Tibial nerve (tissue), 4 donors: ENCODE results near the gene MYPN. TPM values are rescaled to one million over a fixed set of nuclear protein-coding genes. Genes with fewer than 3 reads are reported as not detected.

Experiments
- DNase-seq, 2 donors: peaks; one replicate each; pipeline ENCODE4 v3.0.0-alpha.2; 2019; ENCODE audit warnings: low spot score in 2 of 2
- H3K27ac ChIP-seq, 4 donors: fragments of 200-600 bp; sonication (generic) in 3 of 4; one replicate each; pipeline ENCODE4 v1.5.1; 2017 to 2019; ENCODE audit warnings: mild to moderate bottlenecking in 1 of 4
- H3K27me3 ChIP-seq, 2 donors: fragments of 200-600 bp; sonication (generic) in 1 of 2; one replicate each; pipeline versions ENCODE4 v1.5.1 to v1.6.0; 2017 to 2019
- H3K36me3 ChIP-seq, 3 donors: fragments of 200-600 bp; sonication (generic); one replicate each; pipeline ENCODE4 v1.5.1; 2018 to 2019
- H3K4me1 ChIP-seq, 4 donors: fragments of 200-600 bp; sonication (generic) in 3 of 4; one replicate each; pipeline ENCODE4 v1.5.1; 2017 to 2019
- H3K4me3 ChIP-seq, 4 donors: fragments of 200-600 bp; sonication (generic) in 3 of 4; one replicate each; pipeline ENCODE4 v1.5.1; 2017 to 2019; ENCODE audit warnings: mild to moderate bottlenecking in 1 of 4, moderate library complexity in 1 of 4
- H3K9me3 ChIP-seq, 4 donors: fragments of 200-600 bp; sonication (generic) in 3 of 4; one replicate each; pipeline ENCODE4 v1.5.1; 2017 to 2019
- CTCF ChIP-seq, 5 experiments: fragments of 200-600 bp in 3 of 5; fragments of 450-650 bp in 2 of 5; sonication (generic) in 3 of 5; IDR thresholded peaks; one replicate each; pipeline ENCODE4 v1.5.1; 2016 to 2019; ENCODE audit warnings: antibody characterized with exemption in 5 of 5, mild to moderate bottlenecking in 3 of 5, moderate library complexity in 2 of 5
- EP300 ChIP-seq, 2 donors: sonication (generic); formaldehyde crosslinking; IDR thresholded peaks; one replicate each; pipeline ENCODE4 v1.6.1; 2017; ENCODE audit warnings: antibody characterized with exemption in 2 of 2, mild to moderate bottlenecking in 1 of 2
- POLR2A ChIP-seq, 2 donors: fragments of 450-650 bp; IDR thresholded peaks; one replicate each; pipeline ENCODE4 v1.6.1; 2017; ENCODE audit warnings: antibody characterized with exemption in 2 of 2, mild to moderate bottlenecking in 2 of 2, moderate library complexity in 2 of 2
- WGBS, 2 donors: methylation state at CpG; one replicate each; pipeline ENCODE4 v1.1.5; 2018; 5-methylcytosine and 5-hydroxymethylcytosine counted together
- total RNA-seq, 4 donors: library from RNA; depleted of rRNA; stranded (reverse); fragments of >200 nt; gene quantifications; one replicate each; pipeline ENCODE4 v1.1.0, GENCODE V29; 2016

The MYPN gene
- total RNA-seq, 4 donors from 2014 or later, result not detected

- Histone ChIP-seq H3K27ac (no peak overlapping the region), H3K4me1 (peaks cover 0 to 13% (median 4%) of the 10 kb centered on the region in 4 donors), H3K27me3 (no peaks in the 10 kb centered on the region), H3K9me3 (no peaks in the 10 kb centered on the region), H3K36me3 (no peaks in the 10 kb centered on the region), H3K4me3 (no peak overlapping the region)
- TF ChIP-seq POLR2A (IDR thresholded peaks at IDR 0.05), result no peak
- no peak for TF ChIP-seq CTCF (IDR thresholded peaks at IDR 0.05)
- TF ChIP-seq EP300 (IDR thresholded peaks at IDR 0.05), result no peak
- no peak for DNase-seq
- 68 to 72% methylated on average over 6 of the region's 6 CpGs for WGBS, 2 donors
These were observed 30.4 kb downstream of the MYPN start for GRCh38 chr10:68139448-68140272.

GRCh38 chr10:68142761-68143160, 33.5 kb downstream of the MYPN start:
- DNase-seq, result no peak
- no peaks in the 10 kb centered on the region for H3K36me3 ChIP-seq
- WGBS, 2 donors, result 74 to 82% methylated on average over 4 of the region's 4 CpGs
- no peak overlapping the region for H3K4me3 ChIP-seq
- no peaks in the 10 kb centered on the region for H3K4me1 ChIP-seq
- H3K27me3 ChIP-seq, result no peaks in the 10 kb centered on the region
- H3K27ac ChIP-seq, result no peak overlapping the region
- no peak for TF ChIP-seq CTCF (IDR thresholded peaks at IDR 0.05)
- TF ChIP-seq EP300 (IDR thresholded peaks at IDR 0.05), result no peak
- no peak for TF ChIP-seq POLR2A (IDR thresholded peaks at IDR 0.05)
- no peaks in the 10 kb centered on the region for H3K9me3 ChIP-seq

DNA sequence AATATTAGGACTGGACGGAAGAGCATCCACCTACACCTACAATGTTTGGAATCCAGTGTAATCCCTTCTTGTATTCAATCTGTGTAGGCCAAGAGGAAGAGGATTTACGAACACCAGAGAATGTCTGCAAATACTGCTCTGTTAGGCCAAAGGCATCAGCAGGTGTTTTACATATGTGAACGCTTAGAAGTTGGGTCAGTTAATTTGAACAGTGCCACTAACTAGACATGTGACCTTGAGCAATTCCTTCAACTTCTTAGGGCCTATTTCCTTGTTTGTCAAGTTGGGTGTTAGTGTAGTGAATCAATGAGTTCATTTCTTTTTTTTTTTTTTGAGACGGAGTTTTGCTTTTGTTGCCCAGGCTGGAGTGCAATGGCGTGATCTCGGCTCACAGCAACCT, 35.4 kb downstream of the MYPN start:
- WGBS, 2 donors, result 78 to 79% methylated on average over 6 of the region's 6 CpGs
- Histone ChIP-seq H3K4me3 (no peak overlapping the region), H3K27ac (no peak overlapping the region), H3K27me3 (no peaks in the 10 kb centered on the region), H3K4me1 (no peaks in the 10 kb centered on the region), H3K36me3 (no peaks in the 10 kb centered on the region), H3K9me3 (no peaks in the 10 kb centered on the region)
- no peak for TF ChIP-seq EP300 (IDR thresholded peaks at IDR 0.05)
- TF ChIP-seq CTCF (IDR thresholded peaks at IDR 0.05), result no peak
- TF ChIP-seq POLR2A (IDR thresholded peaks at IDR 0.05), result no peak
- DNase-seq, result no peak

- Histone ChIP-seq H3K27ac (no peak overlapping the region), H3K9me3 (no peaks in the 10 kb centered on the region), H3K36me3 (no peaks in the 10 kb centered on the region), H3K27me3 (no peaks in the 10 kb centered on the region), H3K4me1 (no peaks in the 10 kb centered on the region), H3K4me3 (no peak overlapping the region)
- 55 to 61% methylated on average over 3 of the region's 3 CpGs for WGBS, 2 donors
- no peak for DNase-seq
- TF ChIP-seq EP300 (IDR thresholded peaks at IDR 0.05) (no peak), POLR2A (IDR thresholded peaks at IDR 0.05) (no peak), CTCF (IDR thresholded peaks at IDR 0.05) (no peak)
These were observed 36.4 kb downstream of the MYPN start for GRCh38 chr10:68145705-68146104.

GRCh38 chr10:68146133-68146532, 36.8 kb downstream of the MYPN start:
- TF ChIP-seq POLR2A (IDR thresholded peaks at IDR 0.05) (no peak), CTCF (IDR thresholded peaks at IDR 0.05) (no peak), EP300 (IDR thresholded peaks at IDR 0.05) (no peak)
- Histone ChIP-seq H3K36me3 (no peaks in the 10 kb centered on the region), H3K4me1 (no peaks in the 10 kb centered on the region), H3K4me3 (no peak overlapping the region), H3K27ac (no peak overlapping the region), H3K9me3 (no peaks in the 10 kb centered on the region), H3K27me3 (no peaks in the 10 kb centered on the region)
- WGBS, 2 donors, result 90 to 95% methylated on average over 1 of the region's 1 CpG
- no peak for DNase-seq
